Fibroblast of skin of right quadriceps (primary cell): ENCODE results near the gene NNMT.

Experiments used
- DNase-seq: peaks from one replicate; pipeline ENCODE4 v3.0.0-alpha.2; 2013

NNMT gene

DNA sequence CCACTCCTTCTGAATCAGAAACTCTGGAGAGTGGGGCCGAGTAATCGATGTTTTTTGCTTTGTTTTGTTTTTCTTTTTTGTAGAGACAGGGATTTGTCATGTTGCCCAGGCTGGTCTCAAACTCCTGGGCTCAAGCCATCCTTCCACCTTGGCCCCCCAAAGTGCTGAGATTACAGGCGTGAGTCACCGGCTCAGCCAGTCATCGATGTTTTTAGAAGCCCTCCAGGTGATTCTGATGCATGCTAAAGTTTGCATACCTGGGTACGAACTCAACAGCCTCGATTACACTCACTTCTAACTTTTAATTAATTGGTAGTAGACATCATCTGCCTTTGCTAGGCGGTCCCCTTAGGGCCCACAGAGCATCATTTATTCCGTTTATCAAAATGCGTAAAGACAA is 53.8 kb downstream of the NNMT start:
- DNase-seq: no peak

DNA sequence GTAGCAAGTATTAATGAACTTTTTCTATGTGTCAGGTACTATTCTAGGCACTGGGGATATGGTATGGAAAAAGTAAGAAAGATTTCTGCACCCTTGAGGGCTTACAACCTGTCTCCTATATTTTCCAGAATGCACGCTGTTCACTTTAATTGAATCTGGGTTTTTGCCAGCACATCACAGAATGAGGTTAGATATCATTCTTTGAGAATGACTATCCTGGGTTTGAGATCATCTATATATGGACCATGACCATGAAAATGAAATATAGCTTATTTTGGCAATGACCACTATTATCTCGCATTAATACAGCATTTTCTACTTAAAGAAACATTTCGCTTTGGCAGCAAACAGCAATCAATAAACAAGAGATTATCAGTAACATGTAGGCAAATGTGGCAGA is 57.2 kb downstream of the NNMT start:
- DNase-seq: peak; percentile 65

- peak; percentile 95 for DNase-seq
Measured at GRCh38 chr11:114354076-114354475, 57.9 kb downstream of the NNMT start.

DNA sequence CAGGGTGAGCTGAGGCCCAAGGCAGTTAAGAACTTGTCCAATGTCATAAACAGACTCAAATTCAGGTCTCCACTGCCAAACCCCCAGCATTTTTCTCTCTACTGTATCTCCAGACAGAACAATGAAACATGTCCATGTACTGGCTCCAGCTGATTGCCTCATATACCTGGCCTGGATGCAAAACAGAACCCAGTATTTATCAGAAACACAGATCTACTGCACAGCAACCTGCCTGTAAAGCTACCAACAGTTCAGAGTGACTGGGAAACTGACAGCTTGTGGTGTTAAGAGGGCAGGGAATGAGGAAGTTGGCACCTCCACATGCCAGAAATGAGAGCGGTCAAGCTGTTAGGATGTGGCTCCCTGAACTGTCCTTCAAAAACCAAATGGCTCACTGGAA is 62.5 kb downstream of the NNMT start:
- no peak for DNase-seq

DNA sequence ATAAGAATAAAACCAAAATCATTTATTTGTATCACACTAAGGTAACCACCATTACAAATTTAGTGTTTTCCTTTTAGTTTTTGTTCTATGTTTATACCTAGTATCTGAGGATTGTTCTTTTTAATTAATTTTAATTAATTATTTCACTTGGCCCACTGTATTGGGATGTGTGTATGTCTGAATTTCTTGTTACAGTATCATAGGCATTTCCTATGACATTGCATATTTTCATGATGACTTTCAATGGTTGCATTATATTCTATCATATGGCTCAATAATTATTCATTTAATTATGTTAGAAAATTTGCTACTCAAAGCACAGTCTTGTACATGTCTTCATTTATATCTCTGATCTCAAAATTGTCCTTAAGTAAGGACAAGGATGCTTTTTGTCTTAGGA is 63.1 kb downstream of the NNMT start:
- peak; percentile 53 for DNase-seq

DNA sequence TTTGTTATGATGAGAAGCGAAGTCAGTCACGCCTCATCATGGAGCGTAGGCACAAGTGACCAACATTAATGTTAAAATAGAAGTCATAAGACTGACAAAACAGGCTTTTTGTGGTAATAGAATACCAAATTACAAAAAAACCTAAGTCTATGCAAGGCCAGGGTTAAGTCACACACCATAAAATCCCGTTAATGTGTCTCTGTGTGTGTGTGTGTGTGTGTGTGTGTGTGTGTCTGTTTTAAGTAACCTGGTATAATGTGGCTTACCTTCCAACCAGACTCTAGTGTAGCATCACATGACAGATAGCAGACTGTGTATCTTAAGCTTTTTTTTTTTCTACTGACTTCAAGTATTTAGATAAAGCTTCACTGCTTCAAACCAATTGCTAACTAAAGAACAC is 66.1 kb downstream of the NNMT start:
- DNase-seq: no peak

DNA sequence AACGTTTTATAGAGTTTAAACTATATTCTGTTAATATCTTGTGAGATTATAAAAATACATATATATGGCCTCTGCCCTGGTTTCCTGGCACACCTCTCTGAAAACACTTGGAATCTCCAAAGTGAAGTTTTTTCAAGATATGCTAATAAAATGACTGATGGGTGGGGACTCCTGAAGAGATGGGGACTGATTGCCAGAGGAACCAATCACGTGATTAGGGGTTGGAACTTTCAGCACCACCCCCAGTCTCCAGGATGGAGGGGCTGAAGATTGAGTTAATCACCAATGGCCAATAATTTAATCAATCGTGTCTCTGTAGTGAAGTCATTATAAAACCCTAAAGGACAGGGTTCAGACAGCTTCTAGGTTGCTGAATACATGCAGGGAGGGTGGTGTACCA is 66.8 kb downstream of the NNMT start:
- no peak for DNase-seq
